ENCODE data around the gene ANKRD11.

The ANKRD11 gene

GRCh38 chr16:89293276-89294143, 196.9 kb downstream of the ANKRD11 start:
- H3K4me3 ChIP-seq (ENCODE audit: low read depth, low read length): no peak overlapping the region
- no peak for TF ChIP-seq CTCF (IDR thresholded peaks at IDR 0.05; ENCODE audit: control insufficient read depth, extremely low read depth, insufficient read depth)
- no peak for DNase-seq (ENCODE audit: low read depth)

- TF ChIP-seq CTCF (IDR thresholded peaks at IDR 0.05; ENCODE audit: control insufficient read depth, extremely low read depth, insufficient read depth): no peak
- no peak overlapping the region for H3K4me3 ChIP-seq (ENCODE audit: low read depth, low read length)
- DNase-seq (ENCODE audit: low read depth): no peak
Observed at GRCh38 chr16:89292443-89293078, 197.8 kb downstream of the ANKRD11 start.

- TF ChIP-seq CTCF (IDR thresholded peaks at IDR 0.05; ENCODE audit: control insufficient read depth, extremely low read depth, insufficient read depth): no peak
- H3K4me3 ChIP-seq (ENCODE audit: low read depth, low read length): no peak overlapping the region
- DNase-seq (ENCODE audit: low read depth): no peak
Observed at GRCh38 chr16:89291776-89292175, 198.6 kb downstream of the ANKRD11 start.

GRCh38 chr16:89291363-89291762, 199.0 kb downstream of the ANKRD11 start:
- H3K4me3 ChIP-seq (ENCODE audit: low read depth, low read length): no peak overlapping the region
- DNase-seq (ENCODE audit: low read depth): no peak
- no peak for TF ChIP-seq CTCF (IDR thresholded peaks at IDR 0.05; ENCODE audit: control insufficient read depth, extremely low read depth, insufficient read depth)

GRCh38 chr16:89290887-89291286, 199.5 kb downstream of the ANKRD11 start:
- H3K4me3 ChIP-seq (ENCODE audit: low read depth, low read length): no peak overlapping the region
- no peak for DNase-seq (ENCODE audit: low read depth)
- no peak for TF ChIP-seq CTCF (IDR thresholded peaks at IDR 0.05; ENCODE audit: control insufficient read depth, extremely low read depth, insufficient read depth)

GRCh38 chr16:89290472-89290871, 199.9 kb downstream of the ANKRD11 start:
- TF ChIP-seq CTCF (IDR thresholded peaks at IDR 0.05; ENCODE audit: control insufficient read depth, extremely low read depth, insufficient read depth): no peak
- no peak overlapping the region for H3K4me3 ChIP-seq (ENCODE audit: low read depth, low read length)
- DNase-seq (ENCODE audit: low read depth): no peak

All from LNCaP clone FGC (cell line).